Liver (tissue), 9 donors: ENCODE data around the gene COPS2. TPM values are rescaled to one million over a fixed set of nuclear protein-coding genes. Genes with fewer than 3 reads are reported as not detected.
"Not testable (repeated sequence)": the region's sequence is repeated elsewhere in the genome, so short reads cannot be mapped to it uniquely, and the experiment has no call there.

Source experiments
- DNase-seq: peaks from one replicate; pipeline ENCODE4 v3.0.0-alpha.2; 2017; ENCODE audit warnings: low spot score
- H3K27ac ChIP-seq, 2 donors: one replicate each; pipeline ENCODE4 v1.7.0; 2013; ENCODE audit warnings: inconsistent platforms in 2 of 2, low read length in 2 of 2, control low read depth in 1 of 2, low read depth in 1 of 2, mild to moderate bottlenecking in 1 of 2
- H3K27me3 ChIP-seq, 4 donors: one replicate each; pipeline versions ENCODE4 v1.6.1 to v1.7.0; 2013; ENCODE audit warnings: low read length in 3 of 4, inconsistent platforms in 1 of 4, mild to moderate bottlenecking in 1 of 4, moderate library complexity in 1 of 4; ENCODE audit not compliant: control insufficient read depth in 4 of 4, insufficient read depth in 4 of 4
- H3K36me3 ChIP-seq, 4 donors: one replicate each; pipeline versions ENCODE4 v1.6.1 to v1.7.0; 2013; ENCODE audit warnings: low read length in 3 of 4, mild to moderate bottlenecking in 3 of 4, low read depth in 1 of 4, moderate library complexity in 1 of 4; ENCODE audit not compliant: control insufficient read depth in 4 of 4, insufficient read depth in 3 of 4
- H3K4me1 ChIP-seq, 4 donors: one replicate each; pipeline versions ENCODE4 v1.6.1 to v1.7.0; 2013; ENCODE audit warnings: low read length in 3 of 4, mild to moderate bottlenecking in 3 of 4, moderate library complexity in 1 of 4; ENCODE audit not compliant: control insufficient read depth in 4 of 4, insufficient read depth in 4 of 4
- H3K4me3 ChIP-seq, 3 donors: one replicate each; pipeline versions ENCODE4 v1.6.1 to v1.7.0; 2013; ENCODE audit warnings: low read length in 3 of 3, control low read depth in 1 of 3, low read depth in 1 of 3, mild to moderate bottlenecking in 1 of 3
- H3K9ac ChIP-seq, 2 donors: one replicate each; pipeline ENCODE4 v1.7.0; 2013; ENCODE audit warnings: low read length in 2 of 2, mild to moderate bottlenecking in 2 of 2, moderate library complexity in 2 of 2, control low read depth in 1 of 2, low read depth in 1 of 2
- H3K9me3 ChIP-seq, 4 donors: one replicate each; pipeline versions ENCODE4 v1.6.1 to v1.7.0; 2013; ENCODE audit warnings: low read length in 3 of 4; ENCODE audit not compliant: control insufficient read depth in 4 of 4
- ATF3 ChIP-seq: IDR thresholded peaks from 2 replicates; pipeline ENCODE4 v1.6.1; 2016; ENCODE audit warnings: antibody characterized with exemption
- EGR1 ChIP-seq, 2 donors: IDR thresholded peaks; 2 replicates each; pipeline ENCODE4 v1.6.1; 2016 to 2018; ENCODE audit warnings: antibody characterized with exemption in 2 of 2, low read depth in 2 of 2
- FOXA1 ChIP-seq: IDR thresholded peaks from 2 replicates; pipeline ENCODE4 v1.6.1; 2016; ENCODE audit warnings: antibody characterized with exemption
- FOXA2 ChIP-seq: IDR thresholded peaks from 2 replicates; pipeline ENCODE4 v1.6.1; 2016; ENCODE audit warnings: antibody characterized with exemption
- GABPA ChIP-seq, 2 donors: IDR thresholded peaks in 1 of 2; conservative IDR thresholded peaks in 1 of 2; 2 replicates each; pipeline ENCODE4 v1.6.1; 2016; ENCODE audit warnings: antibody characterized with exemption in 2 of 2, mild to moderate bottlenecking in 1 of 2, moderate library complexity in 1 of 2
- HNF4G ChIP-seq: IDR thresholded peaks from 2 replicates; pipeline ENCODE4 v1.6.1; 2016; ENCODE audit warnings: antibody characterized with exemption
- JUND ChIP-seq, 2 donors: IDR thresholded peaks; 2 replicates each; pipeline ENCODE4 v1.6.1; 2016; ENCODE audit warnings: antibody characterized with exemption in 2 of 2
- NR2F2 ChIP-seq: IDR thresholded peaks from 2 replicates; pipeline ENCODE4 v1.6.1; 2016; ENCODE audit warnings: antibody characterized with exemption
- YY1 ChIP-seq: IDR thresholded peaks from 2 replicates; pipeline ENCODE4 v1.6.1; 2016; ENCODE audit warnings: antibody characterized with exemption, mild to moderate bottlenecking
- WGBS: extraction: QIAGEN DNeasy Blood & Tissue Kit; methylation state at CpG from one replicate; pipeline ENCODE4 v1.1.7; 2013; 5-methylcytosine and 5-hydroxymethylcytosine counted together
- polyA plus RNA-seq, 2 donors: library from polyadenylated mRNA; stranded (reverse) in 1 of 2; unstranded in 1 of 2; fragments of 200-250 nt in 1 of 2; fragments of >200 nt in 1 of 2; fragmentation: Nextera tagmentation in 1 of 2; extraction: Ambion mirVana in 1 of 2; gene quantifications; one replicate each; pipeline versions ENCODE4 v1.2.1 to v1.2.3, GENCODE V29; 2013 to 2015
- total RNA-seq, 2 donors: library from RNA; depleted of rRNA; stranded (reverse); fragments of >200 nt; gene quantifications; one replicate each; pipeline ENCODE4 v1.2.3, GENCODE V29; 2014
- donor health status: healthy.
- donor health status: healthy.
- donor health status: healthy.
- donor health status: healthy.
- donor health status: healthy.

The COPS2 gene
- total and polyA plus RNA-seq, 4 donors: 14.0 to 36.0 (median 25.5) TPM

GRCh38 chr15:49187549-49188245 lies 32.3 kb upstream of the COPS2 start:
- no peaks in the 10 kb centered on the region for H3K4me1 ChIP-seq
- H3K9me3 ChIP-seq: no peaks in the 10 kb centered on the region
- WGBS: 94% methylated on average over 2 of the region's 2 CpGs
- no peak overlapping the region for H3K9ac ChIP-seq
- no peak overlapping the region for H3K27ac ChIP-seq
- no peaks in the 10 kb centered on the region for H3K27me3 ChIP-seq
- TF ChIP-seq FOXA1 (no peak), EGR1 (IDR thresholded peaks at IDR 0.05; ENCODE audit: low read depth in 2 of 2) (no peak)
- H3K36me3 ChIP-seq: no peaks in the 10 kb centered on the region
- DNase-seq: no peak
- H3K4me3 ChIP-seq: no peak overlapping the region

GRCh38 chr15:49185473-49185872 lies 30.1 kb upstream of the COPS2 start:
- H3K27me3 ChIP-seq: no peaks in the 10 kb centered on the region

GRCh38 chr15:49183741-49184140 lies 28.3 kb upstream of the COPS2 start:
- not testable (repeated sequence) for H3K4me1 ChIP-seq, DNase-seq, H3K9ac ChIP-seq, H3K36me3 ChIP-seq, H3K27me3 ChIP-seq, H3K27ac ChIP-seq, H3K9me3 ChIP-seq, H3K4me3 ChIP-seq
- 92% methylated on average over 3 of the region's 3 CpGs for WGBS

More at GRCh38 chr15:49185473-49185872, 30.1 kb upstream of the COPS2 start:
- Histone ChIP-seq H3K9me3 (no peaks in the 10 kb centered on the region), H3K4me1 (no peaks in the 10 kb centered on the region), H3K9ac (no peak overlapping the region), H3K4me3 (no peak overlapping the region), H3K27ac (no peak overlapping the region), H3K36me3 (no peaks in the 10 kb centered on the region)
- DNase-seq: no peak
- TF ChIP-seq ATF3 (no peak), JUND (IDR thresholded peaks at IDR 0.05) (no peak), FOXA2 (no peak), GABPA (IDR thresholded peaks at IDR 0.05 in 1 of 2, conservative IDR thresholded peaks at IDR 0.05 in 1 of 2) (no peak), HNF4G (no peak), NR2F2 (no peak)
- 85% methylated on average over 1 of the region's 1 CpG for WGBS

GRCh38 chr15:49182128-49182527 lies 26.7 kb upstream of the COPS2 start:
- no peak for DNase-seq
- no peaks in the 10 kb centered on the region for H3K27me3 ChIP-seq
- TF ChIP-seq ATF3 (no peak), YY1 (no peak)

More at GRCh38 chr15:49182128-49182527, 26.7 kb upstream of the COPS2 start:
- Histone ChIP-seq H3K9ac (no peak overlapping the region), H3K36me3 (peaks cover 0 to 3% (median 0%) of the 10 kb centered on the region in 4 donors), H3K4me3 (no peak overlapping the region), H3K4me1 (no peaks in the 10 kb centered on the region), H3K27ac (no peak overlapping the region), H3K9me3 (no peaks in the 10 kb centered on the region)
- 98% methylated on average over 4 of the region's 4 CpGs for WGBS
